ENCODE results near the gene SSTR1.
"Not testable (repeated sequence)": the region's sequence is repeated elsewhere in the genome, so short reads cannot be mapped to it uniquely, and the experiment has no call there.

The SSTR1 gene, protein sequence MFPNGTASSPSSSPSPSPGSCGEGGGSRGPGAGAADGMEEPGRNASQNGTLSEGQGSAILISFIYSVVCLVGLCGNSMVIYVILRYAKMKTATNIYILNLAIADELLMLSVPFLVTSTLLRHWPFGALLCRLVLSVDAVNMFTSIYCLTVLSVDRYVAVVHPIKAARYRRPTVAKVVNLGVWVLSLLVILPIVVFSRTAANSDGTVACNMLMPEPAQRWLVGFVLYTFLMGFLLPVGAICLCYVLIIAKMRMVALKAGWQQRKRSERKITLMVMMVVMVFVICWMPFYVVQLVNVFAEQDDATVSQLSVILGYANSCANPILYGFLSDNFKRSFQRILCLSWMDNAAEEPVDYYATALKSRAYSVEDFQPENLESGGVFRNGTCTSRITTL

DNA sequence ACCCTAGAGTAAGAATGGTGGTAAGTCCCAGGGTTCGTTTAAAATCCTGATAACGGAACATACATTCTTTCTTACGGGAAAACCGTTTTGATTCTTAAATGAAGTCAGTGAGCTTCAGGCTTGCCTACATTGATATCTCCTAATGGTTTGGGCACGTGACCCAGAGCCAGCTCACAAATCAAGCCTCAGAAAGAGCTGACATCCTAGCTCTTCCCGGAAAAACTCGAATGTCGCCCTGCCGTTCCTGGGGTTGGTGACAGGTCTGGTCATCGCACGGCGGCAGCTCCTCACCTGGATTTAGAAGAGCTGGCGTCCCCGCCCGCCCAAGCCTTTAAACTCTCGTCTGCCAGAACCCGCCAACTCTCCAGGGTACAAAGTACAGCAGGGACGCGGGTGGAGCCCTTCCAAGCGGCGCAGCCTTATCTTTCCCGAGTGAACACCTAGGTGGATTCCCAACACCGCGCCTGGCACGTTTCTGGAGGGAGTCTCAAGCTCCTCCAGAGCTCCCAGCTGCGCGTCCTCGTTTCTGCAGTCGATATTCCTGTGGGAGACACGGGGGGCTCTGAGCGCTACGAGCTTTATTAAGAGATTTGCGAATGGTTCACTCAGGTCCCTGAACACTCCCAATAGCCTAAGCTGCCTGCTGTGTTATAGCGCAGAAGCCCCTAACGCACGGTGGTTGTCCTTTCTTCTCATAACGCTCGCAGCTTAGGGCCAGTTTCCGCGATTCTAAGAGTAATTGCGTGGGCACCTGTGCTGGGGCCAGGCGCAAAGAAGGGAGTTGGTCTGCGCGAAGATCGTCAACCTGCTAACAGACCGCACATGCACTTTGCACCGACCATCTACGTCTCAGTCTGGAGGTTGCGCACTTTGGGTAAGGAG is at the start of gene SSTR1:
TSS of gene SSTR1 (plus strand) at position 169 of the 882 bp plus-strand sequence. CDS start 1,486 bp downstream, outside the sequence.
- no peak for DNase-seq

- DNase-seq: no peak
Measured at GRCh38 chr14:38158468-38158867, 49.2 kb upstream of the SSTR1 start.

DNA sequence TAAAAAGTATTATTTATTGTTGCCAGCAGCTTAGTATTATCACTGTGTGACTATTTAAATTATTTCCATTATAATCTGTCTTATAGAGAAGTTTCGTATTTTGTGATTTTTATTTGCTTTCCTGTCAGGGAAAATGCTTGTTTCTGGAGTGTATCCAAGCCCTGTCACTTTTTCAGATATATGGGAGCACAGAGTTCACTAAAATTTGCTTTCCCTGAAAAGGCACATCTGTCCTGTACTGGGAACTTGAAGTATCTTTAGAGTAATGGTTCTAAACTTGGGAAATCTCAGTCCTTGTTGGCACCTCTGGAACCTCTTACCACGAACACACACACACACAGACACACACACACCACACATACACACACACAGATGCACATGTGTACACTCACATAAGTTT is 39.3 kb upstream of the SSTR1 start:
- no peak for DNase-seq

- no peak for DNase-seq
Measured at GRCh38 chr14:38171197-38171596, 36.5 kb upstream of the SSTR1 start.

DNA sequence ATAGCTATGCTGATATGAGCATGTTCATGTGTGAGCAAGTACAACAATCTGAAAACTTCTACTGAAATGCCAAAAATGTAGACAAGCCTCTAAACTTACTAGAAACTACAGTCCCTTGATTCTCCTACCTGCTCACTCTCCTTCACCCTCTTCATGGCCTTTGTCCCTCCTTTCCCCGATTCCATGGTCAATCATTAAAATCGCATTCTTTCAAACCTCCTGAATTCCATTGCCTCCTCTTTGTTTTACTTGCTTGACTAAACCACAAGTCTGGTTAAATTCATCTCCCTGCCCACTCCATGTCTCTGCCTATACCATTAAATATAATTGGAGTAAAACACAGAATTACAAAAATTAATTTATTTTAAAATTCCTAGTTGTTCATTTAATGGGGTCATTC is 33.0 kb upstream of the SSTR1 start:
- DNase-seq: no peak

DNA sequence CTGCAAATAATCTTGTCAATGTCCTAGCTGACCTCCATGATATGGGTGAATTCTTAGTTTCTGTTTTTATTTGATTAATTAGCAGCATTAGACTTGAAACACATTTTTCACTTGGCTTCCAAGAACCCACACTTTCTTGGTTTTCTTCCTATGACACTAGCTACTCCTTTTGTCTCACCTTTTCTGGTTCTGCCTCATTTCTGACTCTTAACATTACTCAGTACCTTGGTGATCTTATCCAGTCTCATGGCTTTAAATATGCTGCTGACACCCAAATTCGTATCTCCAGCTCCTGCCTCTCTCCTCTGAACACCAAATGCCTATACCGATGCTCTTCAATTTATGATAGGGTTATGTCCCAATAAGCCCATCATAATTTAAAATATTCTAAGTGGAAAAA is 32.0 kb upstream of the SSTR1 start:
- DNase-seq: no peak

GRCh38 chr14:38176379-38176778 is 31.3 kb upstream of the SSTR1 start:
- DNase-seq: no peak

DNA sequence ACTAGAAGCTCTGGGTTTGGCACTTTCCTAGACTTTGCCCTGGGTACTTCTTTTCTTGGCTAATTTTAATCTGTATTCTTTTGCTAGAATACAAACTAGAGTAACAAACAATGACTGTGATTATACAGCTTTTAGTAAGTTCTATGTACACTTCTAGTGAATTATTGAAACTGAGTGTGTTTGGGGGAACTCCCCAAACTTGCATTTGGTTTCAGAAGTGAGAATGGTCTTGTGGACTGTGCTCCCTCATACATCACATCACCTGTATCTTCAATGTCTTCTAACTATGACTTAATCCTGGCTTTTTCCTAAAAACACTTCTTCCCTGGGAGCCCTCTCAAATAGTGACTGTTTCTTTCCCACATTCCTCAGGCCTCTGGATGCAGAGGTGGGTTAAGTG is 23.6 kb upstream of the SSTR1 start:
- no peak for DNase-seq

DNA sequence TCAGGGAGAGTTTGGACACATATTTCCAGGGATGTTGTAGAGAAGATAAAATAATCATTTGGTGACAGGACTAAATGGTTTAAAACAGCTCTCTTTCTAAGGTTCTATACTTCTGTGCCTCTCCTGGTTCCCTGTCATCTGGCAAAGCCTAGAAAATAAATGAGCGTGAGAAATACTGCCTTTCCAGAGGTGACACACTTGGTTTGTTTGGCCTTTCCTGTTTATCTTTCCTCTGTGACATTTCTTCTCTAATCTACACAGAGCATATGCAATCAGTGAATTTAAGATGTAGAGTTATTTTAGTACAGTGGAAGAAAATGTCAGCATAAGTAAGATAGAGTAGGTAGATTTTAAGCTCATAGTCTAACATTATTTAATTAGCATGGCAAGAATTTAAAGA is 22.0 kb upstream of the SSTR1 start:
- no peak for DNase-seq

DNA sequence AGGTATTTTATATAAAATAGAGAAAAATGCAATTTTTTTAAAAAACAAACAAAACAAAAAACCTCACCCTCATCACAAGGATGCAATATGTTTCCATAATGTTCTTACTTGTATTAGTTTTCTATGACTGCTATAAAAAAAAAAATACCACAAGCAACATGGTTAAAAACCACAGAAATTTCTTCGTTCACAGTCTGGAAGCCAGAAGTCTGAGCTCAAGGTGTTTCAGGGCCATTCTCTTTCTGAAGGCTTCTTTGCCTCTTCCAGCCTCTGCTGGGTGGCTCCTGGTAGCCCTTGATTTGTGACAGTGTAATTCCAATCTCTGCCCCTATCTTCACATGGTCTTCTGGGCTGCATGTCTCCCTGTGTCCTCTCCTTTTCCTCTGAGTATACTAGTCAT is 21.5 kb upstream of the SSTR1 start:
- no peak for DNase-seq

- no peak for DNase-seq
Measured at GRCh38 chr14:38187528-38187927, 20.2 kb upstream of the SSTR1 start.

DNA sequence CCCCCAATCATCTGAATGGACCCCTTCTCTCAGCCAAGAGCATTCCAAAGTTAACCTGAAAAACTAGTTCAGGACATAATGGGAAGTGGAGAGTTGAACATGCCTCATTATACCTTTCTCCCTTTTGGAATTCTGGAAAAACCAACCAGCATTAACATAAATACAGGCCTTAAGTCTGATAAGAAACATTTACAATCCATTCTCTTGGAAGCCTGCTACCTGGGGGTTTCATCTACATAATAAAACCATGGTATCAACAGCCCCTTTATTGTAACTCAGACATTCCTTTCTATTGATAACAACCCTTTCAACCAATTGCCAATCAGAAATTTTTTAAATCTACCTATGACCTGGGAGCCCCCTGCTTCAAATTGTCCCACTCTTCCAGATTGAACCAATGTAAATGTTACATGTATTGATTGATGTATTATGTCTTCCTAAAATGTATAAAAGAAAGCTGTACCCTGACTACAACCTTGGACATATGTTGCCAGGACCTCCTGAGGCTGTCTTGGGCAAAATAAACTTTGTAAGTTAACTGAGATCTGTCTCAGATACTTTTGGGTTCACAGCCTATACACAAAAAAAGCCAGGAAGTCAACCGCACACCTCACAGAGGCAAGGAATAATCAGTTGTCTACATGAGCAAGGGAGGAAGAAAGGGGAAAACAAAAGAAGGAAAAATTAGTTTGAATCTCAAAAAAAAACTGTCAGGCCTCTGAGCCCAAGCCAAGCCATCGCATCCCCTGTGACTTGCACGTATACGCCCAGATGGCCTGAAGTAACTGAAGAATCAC is 17.6 kb upstream of the SSTR1 start:
- DNase-seq: no peak

DNA sequence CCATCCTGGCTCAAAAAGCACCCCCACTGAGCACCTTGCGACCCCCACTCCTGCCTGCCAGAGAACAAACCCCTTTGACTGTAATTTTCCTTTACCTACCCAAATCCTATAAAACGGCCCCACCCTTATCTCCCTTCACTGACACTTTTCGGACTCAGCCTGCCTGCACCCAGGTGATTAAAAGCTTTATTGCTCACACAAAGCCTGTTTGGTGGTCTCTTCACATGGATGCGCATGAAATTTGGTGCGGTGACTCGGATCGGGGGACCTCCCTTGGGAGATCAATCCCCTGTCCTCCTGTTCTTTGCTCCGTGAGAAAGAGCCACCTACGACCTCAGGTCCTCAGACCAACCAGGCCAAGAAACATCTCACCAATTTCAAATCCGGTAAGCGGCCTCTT is 16.9 kb upstream of the SSTR1 start:
- DNase-seq: not testable (repeated sequence)

- not testable (repeated sequence) for DNase-seq
Measured at GRCh38 chr14:38191491-38191890, 16.2 kb upstream of the SSTR1 start.

- no peak for DNase-seq
Measured at GRCh38 chr14:38197001-38197783, 10.5 kb upstream of the SSTR1 start.

DNA sequence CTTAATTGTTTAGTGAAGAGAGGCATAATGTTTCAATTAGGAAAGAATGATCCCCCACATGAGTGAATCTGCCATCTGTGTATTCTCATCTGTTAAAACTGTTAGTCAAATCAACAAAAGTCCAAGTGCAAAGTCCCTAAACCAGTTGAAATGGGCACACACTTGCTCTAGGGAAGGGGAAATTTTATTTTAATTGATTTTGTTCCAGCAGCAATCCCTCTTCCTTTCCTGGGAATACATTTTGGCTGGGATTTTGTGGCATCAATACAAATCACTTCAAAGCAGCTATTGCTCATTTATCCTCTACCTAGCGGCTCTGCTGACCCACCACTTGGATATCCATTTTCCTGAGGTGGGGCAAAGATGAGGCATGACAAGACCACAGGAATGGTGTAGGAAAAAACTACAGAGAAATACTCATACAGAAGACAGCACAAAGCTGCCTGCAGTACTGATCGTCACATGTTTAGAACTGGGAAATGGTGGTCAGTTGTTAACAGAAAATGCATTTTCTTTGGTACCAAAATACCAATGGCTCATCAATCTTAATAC is 9.8 kb upstream of the SSTR1 start:
- DNase-seq: no peak

DNA sequence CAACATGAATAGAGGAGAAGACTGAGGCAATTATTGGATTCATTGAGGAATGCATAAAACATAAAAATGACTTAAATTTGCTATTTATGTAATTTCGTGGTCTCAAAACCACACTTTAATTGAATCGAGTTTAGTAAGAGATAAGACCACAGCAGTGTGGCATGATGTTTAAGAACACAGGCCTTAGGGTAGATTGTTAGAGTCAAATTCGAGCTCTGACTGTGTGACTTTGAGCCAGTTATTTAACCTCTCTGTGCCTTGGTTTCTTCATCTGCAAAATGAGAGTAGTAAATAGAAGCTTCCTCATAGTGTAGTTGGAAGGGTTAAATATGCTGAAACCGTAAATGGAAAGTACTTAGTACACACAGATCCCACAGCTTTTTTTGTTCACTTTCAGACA is 9.3 kb upstream of the SSTR1 start:
- DNase-seq: no peak

DNA sequence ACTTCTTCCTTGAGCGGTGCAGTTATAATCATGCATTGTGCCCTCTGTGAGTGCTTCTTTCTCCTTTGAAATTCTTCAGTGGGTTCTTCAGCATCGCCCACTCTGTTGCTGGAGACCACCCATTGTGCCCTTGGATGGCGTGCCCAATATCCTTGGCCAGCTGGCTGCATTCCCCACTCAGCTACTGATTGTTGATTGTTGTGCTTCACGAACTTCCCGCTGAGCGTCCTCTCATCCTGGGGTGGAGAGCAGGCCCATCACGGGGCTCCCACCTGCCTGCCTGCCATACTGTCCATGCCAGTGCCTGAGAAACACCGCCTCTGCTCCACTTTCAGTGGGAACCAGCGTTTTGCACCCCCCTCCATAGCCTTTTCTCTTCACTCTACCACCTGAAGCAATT is 8.6 kb upstream of the SSTR1 start:
- no peak for DNase-seq

GRCh38 chr14:38199739-38200138 is 8.0 kb upstream of the SSTR1 start:
- no peak for DNase-seq

GRCh38 chr14:38201137-38201828 is 6.4 kb upstream of the SSTR1 start:
- DNase-seq: no peak

DNA sequence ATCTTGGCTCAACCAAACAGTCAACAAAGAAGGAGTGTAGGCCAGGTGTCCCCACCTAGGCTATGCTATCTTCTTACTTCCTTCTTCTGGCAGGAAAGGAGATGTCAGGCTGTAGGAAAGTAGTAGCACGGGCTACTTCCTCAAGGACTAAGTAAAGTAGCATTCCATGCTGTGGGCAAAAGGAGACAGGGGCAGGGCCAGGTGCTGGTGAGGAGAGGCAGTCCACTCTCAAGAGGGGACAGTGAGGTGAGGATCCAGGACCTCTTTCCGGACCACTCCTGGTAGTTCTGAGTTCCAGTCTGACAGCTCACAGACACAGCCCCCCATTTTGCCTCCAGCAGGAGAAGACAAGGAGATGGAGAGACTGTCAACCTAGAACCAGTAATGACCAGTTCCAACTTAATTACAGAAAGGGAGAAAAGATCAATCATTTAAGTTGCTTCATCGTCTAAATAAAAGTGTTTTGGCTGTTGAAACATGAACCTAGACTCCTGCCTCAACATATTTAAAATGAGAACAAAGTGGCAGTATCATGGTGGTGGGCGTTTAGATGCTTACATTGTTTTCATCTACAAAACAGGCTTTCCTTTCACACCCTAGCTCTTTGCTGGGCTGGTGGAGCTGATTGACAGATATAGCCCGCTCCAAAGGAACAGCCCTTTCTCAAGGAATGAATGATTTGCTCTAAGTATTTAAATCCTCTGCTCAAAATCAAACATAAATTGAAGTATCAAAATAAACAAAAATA is 5.1 kb upstream of the SSTR1 start:
- no peak for DNase-seq

Measured in amniotic stem cell (primary cell).